Upper lobe of left lung (tissue), 6 donors: ENCODE results near the gene HAVCR1. TPM values are rescaled to one million over a fixed set of nuclear protein-coding genes. Genes with fewer than 3 reads are reported as not detected.
"Not testable (repeated sequence)": the region's sequence is repeated elsewhere in the genome, so short reads cannot be mapped to it uniquely, and the experiment has no call there.

Experiments
- ATAC-seq, 2 donors: fragments of 200-7000 bp; cut with Tn5 transposase; one replicate each; pipeline ENCODE4 v1.9.1; 2022; ENCODE audit warnings: mild to moderate bottlenecking in 2 of 2, moderate library complexity in 2 of 2; ENCODE audit not compliant: low FRiP score in 2 of 2
- DNase-seq, 2 donors: peaks; one replicate each; pipeline ENCODE4 v3.0.0-alpha.2; 2019 to 2020
- H3K27ac ChIP-seq, 4 donors: fragments of 200-600 bp; sonication (generic); one replicate each; pipeline ENCODE4 v1.5.1; 2016 to 2019
- H3K27me3 ChIP-seq, 4 donors: fragments of 200-600 bp; sonication (generic); one replicate each; pipeline ENCODE4 v1.5.1; 2017 to 2019
- H3K36me3 ChIP-seq, 4 donors: fragments of 200-600 bp; sonication (generic); one replicate each; pipeline ENCODE4 v1.5.1; 2016 to 2019
- H3K4me1 ChIP-seq, 4 donors: fragments of 200-600 bp; sonication (generic); one replicate each; pipeline ENCODE4 v1.5.1; 2018 to 2019
- H3K4me3 ChIP-seq, 4 donors: fragments of 200-600 bp; sonication (generic); one replicate each; pipeline ENCODE4 v1.5.1; 2017 to 2019; ENCODE audit warnings: mild to moderate bottlenecking in 2 of 4, moderate library complexity in 1 of 4
- H3K9me3 ChIP-seq, 4 donors: fragments of 200-600 bp; sonication (generic); one replicate each; pipeline ENCODE4 v1.5.1; 2018 to 2019
- CTCF ChIP-seq, 6 experiments: fragments of 450-650 bp in 4 of 6; fragments of 200-600 bp in 2 of 6; sonication (generic) in 2 of 6; IDR thresholded peaks; one replicate each; pipeline ENCODE4 v1.5.1; 2016 to 2019; ENCODE audit warnings: antibody characterized with exemption in 6 of 6
- EP300 ChIP-seq, 4 donors: sonication (generic); formaldehyde crosslinking; IDR thresholded peaks; one replicate each; pipeline ENCODE4 v1.5.1; 2017; ENCODE audit warnings: antibody characterized with exemption in 4 of 4, control low read depth in 2 of 4
- POLR2A ChIP-seq, 4 donors: fragments of 450-650 bp; IDR thresholded peaks; one replicate each; pipeline ENCODE4 v1.5.1; 2016 to 2017; ENCODE audit warnings: antibody characterized with exemption in 4 of 4, mild to moderate bottlenecking in 2 of 4
- POLR2AphosphoS5 ChIP-seq, 2 donors: sonication (generic); formaldehyde crosslinking; IDR thresholded peaks; one replicate each; pipeline ENCODE4 v1.5.1; 2017; ENCODE audit warnings: antibody characterized with exemption in 2 of 2
- WGBS, 2 donors: methylation state at CpG; one replicate each; pipeline ENCODE4 v1.1.5; 2017 to 2018; 5-methylcytosine and 5-hydroxymethylcytosine counted together
- total RNA-seq, 6 donors: library from RNA; depleted of rRNA in 4 of 6; stranded (reverse); fragments of >200 nt in 4 of 6; gene quantifications; one replicate each; pipeline versions ENCODE4 v1.1.0 to v1.2.1, GENCODE V29; 2016 to 2021
- donor health status: DM: no; HTN: no; CAD: no; lungs with moderate emphysema.
- donor health status: DM: no; HTN: yes; CAD: no; lungs with severe emphysema.

HAVCR1 gene
- total RNA-seq, 6 donors from 2014 or later, result 0.34 to 4.2 (median 0.62) TPM; not detected in 2

GRCh38 chr5:157063776-157064430 is 5.0 kb upstream of the HAVCR1 start:
- Histone ChIP-seq H3K27ac (no peak overlapping the region), H3K4me1 (no peaks in the 10 kb centered on the region), H3K9me3 (no peaks in the 10 kb centered on the region), H3K36me3 (no peaks in the 10 kb centered on the region), H3K27me3 (no peaks in the 10 kb centered on the region), H3K4me3 (no peak overlapping the region)
- 83 to 90% methylated on average over 4 of the region's 4 CpGs for WGBS, 2 donors
- DNase-seq (no peak), ATAC-seq (no peak)
- TF ChIP-seq POLR2A (IDR thresholded peaks at IDR 0.05) (no peak), POLR2AphosphoS5 (IDR thresholded peaks at IDR 0.05) (no peak), EP300 (IDR thresholded peaks at IDR 0.05) (no peak), CTCF (IDR thresholded peaks at IDR 0.05) (no peak)

- ATAC-seq (no peak), DNase-seq (no peak)
- Histone ChIP-seq H3K4me1 (no peaks in the 10 kb centered on the region), H3K27me3 (no peaks in the 10 kb centered on the region), H3K9me3 (no peaks in the 10 kb centered on the region), H3K4me3 (no peak overlapping the region), H3K36me3 (no peaks in the 10 kb centered on the region), H3K27ac (no peak overlapping the region)
- TF ChIP-seq POLR2AphosphoS5 (IDR thresholded peaks at IDR 0.05) (no peak), EP300 (IDR thresholded peaks at IDR 0.05) (no peak), CTCF (IDR thresholded peaks at IDR 0.05) (no peak), POLR2A (IDR thresholded peaks at IDR 0.05) (no peak)
- 83 to 84% methylated on average over 3 of the region's 3 CpGs for WGBS, 2 donors
Measured at GRCh38 chr5:157059891-157060290, 975 bp upstream of the HAVCR1 start.

GRCh38 chr5:157057459-157058370 is 1.2 kb downstream of the HAVCR1 start:
- Histone ChIP-seq H3K4me3 (no peak overlapping the region), H3K27me3 (no peaks in the 10 kb centered on the region), H3K9me3 (no peaks in the 10 kb centered on the region), H3K27ac (no peak overlapping the region), H3K36me3 (no peaks in the 10 kb centered on the region), H3K4me1 (no peaks in the 10 kb centered on the region)
- 89 to 90% methylated on average over 10 to 11 of the region's 11 CpGs for WGBS, 2 donors
- no peak for DNase-seq
- TF ChIP-seq CTCF (IDR thresholded peaks at IDR 0.05), result no peak
- no peak for TF ChIP-seq POLR2AphosphoS5 (IDR thresholded peaks at IDR 0.05)
- TF ChIP-seq EP300 (IDR thresholded peaks at IDR 0.05), result no peak
- TF ChIP-seq POLR2A (IDR thresholded peaks at IDR 0.05), result no peak
- no peak for ATAC-seq

GRCh38 chr5:157056848-157057247 is 2.1 kb downstream of the HAVCR1 start:
- 78 to 89% methylated on average over 6 of the region's 6 CpGs for WGBS, 2 donors
- ATAC-seq, H3K27ac ChIP-seq, DNase-seq, H3K36me3 ChIP-seq, H3K4me1 ChIP-seq, H3K9me3 ChIP-seq, H3K4me3 ChIP-seq, H3K27me3 ChIP-seq: not testable (repeated sequence)

GRCh38 chr5:157051604-157052245 is 7.2 kb downstream of the HAVCR1 start:
- no peak for TF ChIP-seq POLR2A (IDR thresholded peaks at IDR 0.05)
- TF ChIP-seq EP300 (IDR thresholded peaks at IDR 0.05), result no peak
- no peak for TF ChIP-seq POLR2AphosphoS5 (IDR thresholded peaks at IDR 0.05)
- no peak for TF ChIP-seq CTCF (IDR thresholded peaks at IDR 0.05)
- ATAC-seq, result no peak
- Histone ChIP-seq H3K27me3 (no peaks in the 10 kb centered on the region), H3K27ac (no peak overlapping the region), H3K36me3 (no peaks in the 10 kb centered on the region), H3K4me3 (no peak overlapping the region), H3K9me3 (no peaks in the 10 kb centered on the region), H3K4me1 (no peaks in the 10 kb centered on the region)
- WGBS, 2 donors, result 78 to 79% methylated on average over 7 of the region's 7 CpGs
- DNase-seq, result no peak
